DMS53 treated with DMSO at 0.1 percent for 48 hours (cell line): Measurements from ENCODE around the gene UBQLN1.
A peak's percentile ranks its signal among the peaks of the same experiment; 100 is the strongest.
"Not testable (repeated sequence)": the region's sequence is repeated elsewhere in the genome, so short reads cannot be mapped to it uniquely, and the experiment has no call there.

ENCODE experiments used
- DNase-seq: peaks from one replicate; lab custom pipeline; 2025; ENCODE audit not compliant: unreplicated experiment; lab: John Stamatoyannopoulos, UW

Gene UBQLN1

DNA sequence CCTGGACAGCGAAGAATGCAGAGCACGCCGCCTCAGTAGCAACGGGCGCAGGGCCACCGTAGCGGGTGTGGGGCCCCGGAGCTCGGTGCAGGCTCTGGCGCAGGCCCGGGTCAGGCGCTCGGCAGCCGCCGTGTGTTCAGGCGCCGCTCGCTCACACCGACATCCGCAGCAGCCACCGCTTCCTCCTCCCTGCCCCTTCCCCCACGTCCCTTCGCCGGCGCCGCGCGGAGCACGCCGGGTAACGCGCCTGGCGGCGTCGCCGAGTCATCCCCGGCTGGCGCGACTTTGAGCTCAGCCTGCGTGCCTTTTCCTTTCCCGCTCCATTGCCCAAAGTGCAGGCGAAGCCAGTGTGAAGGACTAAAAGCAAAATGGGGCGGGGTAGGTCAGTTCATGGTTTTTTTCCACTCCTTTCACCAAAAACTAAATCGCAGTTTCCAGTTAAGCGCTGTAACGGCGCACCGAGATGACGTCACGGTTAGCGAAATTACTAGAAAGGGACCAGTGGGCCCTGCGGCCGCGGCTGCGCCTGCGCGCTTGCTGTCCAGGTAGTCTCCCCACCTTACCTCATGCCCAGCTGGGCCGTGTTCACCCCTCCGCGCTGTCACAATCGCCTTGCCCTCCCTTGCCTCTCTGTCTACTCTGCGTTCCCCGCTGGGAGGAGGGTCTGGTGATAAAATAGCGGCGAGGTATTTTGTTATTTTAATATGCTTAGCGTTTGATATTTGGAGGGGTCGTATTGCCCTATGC is at the start of gene UBQLN1:
UBQLN1 (minus strand) TSS at position 191 of the 747 bp plus-strand sequence. CDS start 279 bp downstream, outside the sequence.
- DNase-seq, result peak; percentile 83

- no peak for DNase-seq
Observed at GRCh38 chr9:83754383-83754977, 46.7 kb upstream of the UBQLN1 start.

- DNase-seq, result no peak
Observed at GRCh38 chr9:83749706-83750105, 41.9 kb upstream of the UBQLN1 start.

- DNase-seq, result no peak
Observed at GRCh38 chr9:83744206-83744605, 36.4 kb upstream of the UBQLN1 start.

GRCh38 chr9:83733739-83734138 is 26.0 kb upstream of the UBQLN1 start:
- DNase-seq, result no peak

GRCh38 chr9:83728591-83729368 is 21.0 kb upstream of the UBQLN1 start:
- DNase-seq, result not testable (repeated sequence)

DNA sequence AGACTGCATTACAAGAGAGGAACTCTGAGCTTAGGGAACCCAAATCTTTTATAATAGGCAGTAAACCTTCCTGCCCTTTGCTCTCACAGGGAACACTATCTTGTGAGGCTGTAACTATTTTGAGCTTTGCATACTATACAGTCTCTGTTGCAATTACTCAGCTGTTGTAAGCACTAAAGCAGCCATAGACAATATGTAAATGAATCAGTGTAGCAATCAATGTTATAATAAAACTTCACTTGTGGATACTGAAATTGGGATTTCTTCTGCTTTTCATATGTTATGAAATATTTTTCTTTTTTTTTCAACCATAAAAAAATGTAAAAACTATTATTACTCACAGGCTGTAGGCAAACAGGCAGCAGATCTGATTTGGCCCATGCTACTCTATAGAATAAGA is 16.7 kb upstream of the UBQLN1 start:
- DNase-seq, result no peak

GRCh38 chr9:83722726-83723495 is 15.2 kb upstream of the UBQLN1 start:
- no peak for DNase-seq

- no peak for DNase-seq
Observed at GRCh38 chr9:83721509-83721908, 13.8 kb upstream of the UBQLN1 start.

DNA sequence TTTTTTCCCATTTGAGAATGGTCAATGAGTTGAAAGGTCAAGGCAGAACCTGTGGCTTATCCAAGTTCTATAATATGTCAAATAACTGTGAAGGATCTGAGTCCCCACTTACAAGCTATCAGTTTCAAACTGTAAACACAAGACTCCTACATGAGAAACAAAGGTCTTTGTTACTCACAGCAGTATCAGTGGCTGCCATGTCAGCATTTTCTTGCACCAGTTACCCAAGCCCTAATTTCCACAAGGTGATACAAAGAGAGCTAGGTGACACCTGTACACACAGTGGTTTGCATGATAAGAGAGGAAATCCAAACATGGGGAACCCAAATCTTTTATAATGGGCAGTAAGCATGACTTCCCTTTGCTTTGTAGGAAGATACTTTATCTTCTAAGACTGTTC is 8.0 kb upstream of the UBQLN1 start:
- no peak for DNase-seq

- DNase-seq, result no peak
Observed at GRCh38 chr9:83715221-83715620, 7.5 kb upstream of the UBQLN1 start.

DNA sequence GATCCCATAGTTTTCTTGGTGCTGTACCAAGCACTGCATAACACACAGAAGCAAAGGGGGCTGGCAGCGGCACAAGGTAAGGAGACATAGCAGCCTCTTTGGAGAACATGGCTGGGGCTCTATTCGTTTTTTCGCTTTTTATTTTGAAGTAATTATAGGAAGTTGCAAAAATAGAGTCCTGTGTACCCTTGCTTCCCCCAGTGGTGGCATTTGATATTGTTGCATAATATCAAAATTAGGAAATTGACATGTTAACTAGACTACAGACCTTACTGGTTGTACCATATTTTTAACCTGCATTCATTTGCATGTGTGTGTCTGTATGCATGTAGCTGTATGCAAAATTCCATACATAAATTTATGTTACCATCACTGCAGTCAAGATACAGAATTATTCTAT is 6.6 kb upstream of the UBQLN1 start:
- no peak for DNase-seq

GRCh38 chr9:83708515-83709158 is 879 bp upstream of the UBQLN1 start:
- peak; percentile 35 for DNase-seq

GRCh38 chr9:83707518-83707767 is 315 bp downstream of the UBQLN1 start:
- no peak for DNase-seq

- no peak for DNase-seq
Observed at GRCh38 chr9:83706676-83707517, 861 bp downstream of the UBQLN1 start.

GRCh38 chr9:83705219-83705651 is 2.5 kb downstream of the UBQLN1 start:
- not testable (repeated sequence) for DNase-seq

DNA sequence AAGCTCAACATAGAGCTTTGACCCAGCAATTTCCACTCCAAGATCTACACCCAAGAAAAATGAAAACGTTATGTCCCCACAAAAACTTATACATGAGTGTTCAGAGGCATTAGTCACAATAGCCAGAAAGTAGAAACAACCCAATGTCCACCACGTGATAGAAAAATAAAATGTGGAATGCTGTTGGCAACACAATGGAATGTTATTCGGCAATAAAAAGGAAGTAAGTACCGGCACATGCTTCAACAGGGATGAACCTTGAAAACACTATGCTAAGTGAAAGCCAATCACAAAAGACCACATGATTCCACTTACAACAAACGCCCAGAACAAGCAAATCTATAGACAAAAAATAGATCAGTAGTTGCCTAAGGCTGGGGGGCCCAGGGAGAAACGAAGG is 6.0 kb downstream of the UBQLN1 start:
- DNase-seq, result no peak

- no peak for DNase-seq
Observed at GRCh38 chr9:83701286-83701685, 6.5 kb downstream of the UBQLN1 start.

DNA sequence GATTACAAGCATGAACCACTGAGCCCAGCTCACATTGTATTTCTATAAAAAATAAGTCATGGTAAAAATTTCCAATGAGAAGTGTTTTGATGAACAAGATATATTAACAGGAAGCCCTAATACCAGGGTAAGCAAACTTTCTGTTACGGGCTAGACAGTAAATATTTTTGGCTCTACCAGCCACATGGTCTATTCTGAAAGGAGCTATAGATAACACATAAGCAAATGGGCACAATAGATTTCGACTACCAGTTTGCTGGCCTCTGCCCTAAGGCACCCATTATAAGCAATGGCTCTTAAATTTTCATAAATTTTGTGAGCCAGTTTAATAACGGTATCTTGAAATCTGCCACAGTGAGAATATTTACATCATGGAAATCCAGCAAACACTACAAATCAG is 8.1 kb downstream of the UBQLN1 start:
- DNase-seq, result no peak

GRCh38 chr9:83698976-83699585 is 8.7 kb downstream of the UBQLN1 start:
- no peak for DNase-seq
